Spleen (tissue), 7 donors: ENCODE measurements around the gene ETV1.

ENCODE experiments used
- POLR2AphosphoS5 ChIP-seq, 3 donors: sonication (generic); formaldehyde crosslinking; IDR thresholded peaks; one replicate each; pipeline ENCODE4 v1.5.1; 2017; ENCODE audit warnings: antibody characterized with exemption in 3 of 3
- TF ChIP-seq, protein P1 (sequence below), 11 experiments: fragments of 200-600 bp in 7 of 11; fragments of 450-650 bp in 4 of 11; sonication (generic) in 4 of 11; IDR thresholded peaks in 8 of 11; conservative IDR thresholded peaks in 3 of 11; 1 replicate in 7 of 11; 2 replicates in 4 of 11; pipeline versions ENCODE4 v1.4.0 to v1.8.0; 2016 to 2021; ENCODE audit warnings: antibody characterized with exemption in 11 of 11, inconsistent platforms in 4 of 11, mild to moderate bottlenecking in 1 of 11
- donor health status: DM: no; HTN: no; CAD: no; lungs with moderate emphysema.
- donor health status: DM: no; HTN: no; CAD: no.
- donor health status: DM: no; HTN: no; CAD: no.

DNA sequence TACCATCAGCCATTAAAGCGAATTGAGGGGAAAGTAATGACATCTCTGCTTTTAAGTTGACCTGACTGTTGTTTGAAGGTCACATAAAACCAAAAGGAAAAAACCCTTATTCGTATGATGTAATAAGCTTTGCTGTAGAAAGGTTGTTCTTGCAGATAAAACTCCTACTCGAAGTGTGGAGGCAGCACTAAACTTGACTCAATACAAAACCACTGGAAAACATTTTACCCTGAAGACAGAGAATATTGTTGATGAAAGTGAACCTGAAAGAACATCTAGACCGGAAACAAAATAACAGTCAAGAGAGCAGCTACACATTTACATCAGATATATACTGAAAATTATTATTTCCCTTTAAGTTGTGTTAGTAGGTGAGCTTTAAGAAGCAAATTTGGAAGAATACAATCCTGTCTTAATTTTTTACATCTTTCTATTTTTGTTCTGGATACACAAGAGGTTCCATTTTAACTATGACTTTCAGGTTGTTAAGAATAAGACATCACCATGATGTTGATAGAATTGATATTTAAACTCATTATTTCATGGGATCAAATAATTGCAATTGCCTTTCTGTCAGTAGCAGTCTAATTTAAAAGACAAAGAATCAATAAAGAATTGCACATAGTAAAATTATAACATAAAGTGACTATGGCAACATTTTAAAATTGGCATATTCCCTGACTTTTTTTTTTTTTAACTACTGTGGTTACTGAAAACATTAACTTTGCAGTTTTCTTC lies 6.4 kb downstream of the ETV1 start:
- TF ChIP-seq, protein P1, sequence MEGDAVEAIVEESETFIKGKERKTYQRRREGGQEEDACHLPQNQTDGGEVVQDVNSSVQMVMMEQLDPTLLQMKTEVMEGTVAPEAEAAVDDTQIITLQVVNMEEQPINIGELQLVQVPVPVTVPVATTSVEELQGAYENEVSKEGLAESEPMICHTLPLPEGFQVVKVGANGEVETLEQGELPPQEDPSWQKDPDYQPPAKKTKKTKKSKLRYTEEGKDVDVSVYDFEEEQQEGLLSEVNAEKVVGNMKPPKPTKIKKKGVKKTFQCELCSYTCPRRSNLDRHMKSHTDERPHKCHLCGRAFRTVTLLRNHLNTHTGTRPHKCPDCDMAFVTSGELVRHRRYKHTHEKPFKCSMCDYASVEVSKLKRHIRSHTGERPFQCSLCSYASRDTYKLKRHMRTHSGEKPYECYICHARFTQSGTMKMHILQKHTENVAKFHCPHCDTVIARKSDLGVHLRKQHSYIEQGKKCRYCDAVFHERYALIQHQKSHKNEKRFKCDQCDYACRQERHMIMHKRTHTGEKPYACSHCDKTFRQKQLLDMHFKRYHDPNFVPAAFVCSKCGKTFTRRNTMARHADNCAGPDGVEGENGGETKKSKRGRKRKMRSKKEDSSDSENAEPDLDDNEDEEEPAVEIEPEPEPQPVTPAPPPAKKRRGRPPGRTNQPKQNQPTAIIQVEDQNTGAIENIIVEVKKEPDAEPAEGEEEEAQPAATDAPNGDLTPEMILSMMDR (IDR thresholded peaks at IDR 0.05 in 8 of 11, conservative IDR thresholded peaks at IDR 0.05 in 3 of 11) = no peak
- no peak for TF ChIP-seq POLR2AphosphoS5 (IDR thresholded peaks at IDR 0.05)
